T-helper 17 cell (primary cell): Measurements from ENCODE around the gene TRIM5. TPM values are rescaled to one million over a fixed set of nuclear protein-coding genes. Genes with fewer than 3 reads are reported as not detected.
"Not testable (repeated sequence)": the region's sequence is repeated elsewhere in the genome, so short reads cannot be mapped to it uniquely, and the experiment has no call there.

Experiments
- ATAC-seq: fragments of 150-1000 bp; cut with Tn5 transposase; 2 replicates; pipeline ENCODE4 v1.10.0; 2021; ENCODE audit warnings: mild to moderate bottlenecking, moderate library complexity
- DNase-seq, 3 donors: peaks; one replicate each; pipeline versions ENCODE4 v3.0.0 to v3.0.0-alpha.2; 2020 to 2021
- H3K9me3 ChIP-seq: one replicate; pipeline ENCODE4 v1.7.0; 2013; ENCODE audit warnings: low read length, mild to moderate bottlenecking; ENCODE audit not compliant: control insufficient read depth, poor library complexity, severe bottlenecking
- H3K27ac Mint-ChIP-seq: one replicate; pipeline ENCODE4 v1.8.0; 2022; ENCODE audit warnings: mild to moderate bottlenecking, moderate library complexity, mixed read lengths
- H3K27me3 Mint-ChIP-seq: one replicate; pipeline ENCODE4 v1.8.0; 2022; ENCODE audit warnings: mixed read lengths
- H3K36me3 Mint-ChIP-seq: one replicate; pipeline ENCODE4 v1.8.0; 2022; ENCODE audit warnings: low read depth, mixed read lengths
- H3K4me1 Mint-ChIP-seq: one replicate; pipeline ENCODE4 v1.8.0; 2022; ENCODE audit warnings: mild to moderate bottlenecking, mixed read lengths
- H3K4me3 Mint-ChIP-seq: one replicate; pipeline ENCODE4 v1.8.0; 2022; ENCODE audit warnings: mild to moderate bottlenecking, moderate library complexity, mixed read lengths
- total RNA-seq, 4 donors: library from RNA in 2 of 4; stranded (reverse) in 2 of 4; gene quantifications; one replicate each; pipeline ENCODE4 v1.2.3 and lab custom pipeline; 2022 to 2026

Gene TRIM5
- total RNA-seq, 2 donors from 2014 or later = 9.9 to 10.4 TPM

DNA sequence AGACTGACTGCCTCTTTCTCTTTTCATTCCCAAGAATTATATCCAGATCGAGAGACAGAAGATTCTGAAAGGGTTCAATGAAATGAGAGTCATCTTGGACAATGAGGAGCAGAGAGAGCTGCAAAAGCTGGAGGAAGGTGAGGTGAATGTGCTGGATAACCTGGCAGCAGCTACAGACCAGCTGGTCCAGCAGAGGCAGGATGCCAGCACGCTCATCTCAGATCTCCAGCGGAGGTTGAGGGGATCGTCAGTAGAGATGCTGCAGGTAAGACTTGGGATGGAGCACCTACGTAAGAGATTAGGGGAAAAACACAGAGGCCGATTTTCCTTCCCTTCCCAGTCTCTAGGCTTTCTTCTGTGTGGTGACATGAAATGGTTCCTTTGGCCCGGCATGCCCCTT is 13.4 kb upstream of the TRIM5 start:
- H3K4me3 Mint-ChIP-seq = no peak overlapping the region
- peaks cover 10% of the 10 kb centered on the region for H3K36me3 Mint-ChIP-seq
- no peaks in the 10 kb centered on the region for H3K9me3 ChIP-seq
- H3K4me1 Mint-ChIP-seq = peaks cover 44% of the 10 kb centered on the region
- peak overlapping the region; percentile 98 for H3K27ac Mint-ChIP-seq
- no peaks in the 10 kb centered on the region for H3K27me3 Mint-ChIP-seq
- ATAC-seq = no peak
- DNase-seq = no peak

DNA sequence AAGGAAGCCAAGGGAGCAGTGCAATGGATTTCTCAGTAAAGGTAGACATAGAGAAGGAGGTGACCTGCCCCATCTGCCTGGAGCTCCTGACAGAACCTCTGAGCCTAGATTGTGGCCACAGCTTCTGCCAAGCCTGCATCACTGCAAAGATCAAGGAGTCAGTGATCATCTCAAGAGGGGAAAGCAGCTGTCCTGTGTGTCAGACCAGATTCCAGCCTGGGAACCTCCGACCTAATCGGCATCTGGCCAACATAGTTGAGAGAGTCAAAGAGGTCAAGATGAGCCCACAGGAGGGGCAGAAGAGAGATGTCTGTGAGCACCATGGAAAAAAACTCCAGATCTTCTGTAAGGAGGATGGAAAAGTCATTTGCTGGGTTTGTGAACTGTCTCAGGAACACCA is 11.3 kb upstream of the TRIM5 start:
- H3K9me3 ChIP-seq = no peaks in the 10 kb centered on the region
- Mint-ChIP-seq H3K4me1 (peaks cover 44% of the 10 kb centered on the region), H3K27ac (peak overlapping the region; percentile 98), H3K4me3 (peak overlapping the region; percentile 28), H3K27me3 (no peaks in the 10 kb centered on the region), H3K36me3 (peaks cover 14% of the 10 kb centered on the region)
- DNase-seq = no peak
- ATAC-seq = no peak

DNA sequence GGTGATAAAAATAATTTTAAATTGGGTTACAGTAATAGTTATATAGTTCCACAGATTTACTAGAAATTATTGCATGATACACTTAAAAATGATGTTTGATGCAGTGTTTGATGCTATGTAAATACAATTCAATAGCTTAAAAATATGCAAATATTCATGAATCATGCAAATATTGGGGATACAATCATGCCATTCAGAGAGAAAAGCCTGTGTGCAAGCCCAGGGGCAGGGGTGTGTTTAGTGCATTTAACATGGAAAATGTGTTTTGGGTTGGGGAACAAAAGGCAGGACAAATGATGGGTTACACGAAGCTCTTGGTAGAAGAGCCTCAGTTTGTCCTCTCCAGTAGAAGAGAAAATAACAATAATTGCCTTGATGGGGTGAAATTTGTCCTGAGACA is 10.7 kb upstream of the TRIM5 start:
- ATAC-seq (no peak), DNase-seq (no peak)
- H3K36me3 Mint-ChIP-seq = peaks cover 14% of the 10 kb centered on the region
- H3K4me3 Mint-ChIP-seq = no peak overlapping the region
- H3K9me3 ChIP-seq = no peaks in the 10 kb centered on the region
- peak overlapping the region; percentile 98 for H3K27ac Mint-ChIP-seq
- H3K4me1 Mint-ChIP-seq = peaks cover 48% of the 10 kb centered on the region
- H3K27me3 Mint-ChIP-seq = no peaks in the 10 kb centered on the region

DNA sequence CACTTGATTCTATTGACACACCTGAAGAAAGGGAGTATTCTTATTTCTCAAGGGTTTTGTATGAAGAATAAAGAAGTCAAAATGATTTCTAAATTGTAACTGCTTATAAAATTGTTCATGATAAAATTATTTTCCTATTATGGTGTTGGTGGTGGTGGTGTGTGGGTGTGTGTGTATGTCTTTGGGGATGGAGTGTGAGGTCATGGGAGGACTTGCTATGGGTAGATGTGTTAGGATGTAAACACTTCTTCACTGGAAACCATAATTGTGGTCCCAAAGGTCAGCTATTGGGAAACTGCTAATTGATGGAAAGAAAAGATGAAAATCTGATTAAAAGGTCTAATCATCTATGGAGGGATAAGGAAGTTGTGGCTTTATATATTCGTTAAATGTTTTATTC is 9.8 kb upstream of the TRIM5 start:
- no peaks in the 10 kb centered on the region for H3K27me3 Mint-ChIP-seq

DNA sequence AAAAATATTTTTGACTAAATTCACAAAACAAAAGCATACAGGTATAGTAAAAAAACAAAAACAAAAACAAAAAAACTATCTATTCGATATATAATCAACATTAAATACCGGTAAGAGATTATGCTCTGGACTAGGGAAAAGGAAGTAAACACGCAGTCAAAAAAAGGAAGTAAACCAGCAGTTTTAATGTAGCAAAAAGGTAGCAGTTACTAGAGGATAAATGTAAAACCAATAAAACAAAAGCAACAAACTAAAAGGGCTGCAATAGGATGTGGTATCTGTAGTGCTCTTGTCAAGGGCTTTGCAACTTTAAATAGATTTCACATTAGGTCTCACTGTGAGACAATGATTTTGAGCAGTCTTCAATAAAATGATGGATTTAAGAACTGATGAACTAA is 7.1 kb upstream of the TRIM5 start:
- Mint-ChIP-seq H3K36me3 (peaks cover 13% of the 10 kb centered on the region), H3K27me3 (no peaks in the 10 kb centered on the region), H3K27ac (peak overlapping the region; percentile 98), H3K4me3 (peak overlapping the region; percentile 99), H3K4me1 (peaks cover 61% of the 10 kb centered on the region)
- no peak for DNase-seq
- H3K9me3 ChIP-seq = no peaks in the 10 kb centered on the region
- ATAC-seq = peak; percentile 17

More for the DNA sequence above, 9.8 kb upstream of the TRIM5 start:
- Mint-ChIP-seq H3K27ac (peak overlapping the region; percentile 98), H3K4me1 (peaks cover 53% of the 10 kb centered on the region), H3K4me3 (peak overlapping the region; percentile 76), H3K36me3 (peaks cover 16% of the 10 kb centered on the region)
- H3K9me3 ChIP-seq = no peaks in the 10 kb centered on the region
- no peak for ATAC-seq
- DNase-seq = no peak

DNA sequence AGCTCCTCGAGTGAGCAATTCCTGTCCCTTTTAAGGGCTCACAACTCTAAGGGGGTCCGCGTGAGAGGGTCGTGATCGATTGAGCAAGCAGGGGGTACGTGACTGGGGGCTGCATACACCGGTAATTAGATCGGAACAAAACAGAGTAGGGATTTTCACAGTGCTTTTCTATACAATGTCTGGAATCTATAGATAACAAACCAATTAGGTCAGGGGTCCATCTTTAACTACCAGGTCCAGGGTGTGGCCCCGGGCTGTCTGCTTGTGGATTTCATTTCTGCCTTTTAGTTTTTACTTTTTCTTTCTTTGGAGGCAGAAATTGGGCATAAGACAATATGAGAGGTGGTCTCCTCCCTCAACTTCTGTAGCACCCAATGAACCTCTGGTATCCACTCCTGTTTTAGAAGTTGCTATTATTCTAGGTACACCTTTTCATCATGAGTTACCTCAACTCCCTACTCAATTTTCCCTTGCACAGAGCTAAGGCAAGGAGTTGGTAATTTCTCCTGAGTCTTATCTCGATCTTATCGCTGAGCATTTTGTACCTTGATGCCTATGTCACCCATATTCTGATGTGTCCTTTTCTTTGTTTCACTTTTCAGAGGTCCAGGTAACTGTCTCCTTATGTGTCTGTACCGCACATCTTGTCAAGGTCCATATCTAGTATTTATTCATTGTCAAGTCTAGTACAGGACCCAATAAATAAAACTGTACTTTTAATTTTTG is 6.5 kb upstream of the TRIM5 start:
- H3K4me3 Mint-ChIP-seq = peak overlapping the region; percentile 99
- H3K9me3 ChIP-seq, DNase-seq, H3K27me3 Mint-ChIP-seq: not testable (repeated sequence)
- peaks cover 59% of the 10 kb centered on the region for H3K4me1 Mint-ChIP-seq
- peak overlapping the region; percentile 98 for H3K27ac Mint-ChIP-seq
- H3K36me3 Mint-ChIP-seq = peaks cover 13% of the 10 kb centered on the region
- ATAC-seq = peak; percentile 26

DNA sequence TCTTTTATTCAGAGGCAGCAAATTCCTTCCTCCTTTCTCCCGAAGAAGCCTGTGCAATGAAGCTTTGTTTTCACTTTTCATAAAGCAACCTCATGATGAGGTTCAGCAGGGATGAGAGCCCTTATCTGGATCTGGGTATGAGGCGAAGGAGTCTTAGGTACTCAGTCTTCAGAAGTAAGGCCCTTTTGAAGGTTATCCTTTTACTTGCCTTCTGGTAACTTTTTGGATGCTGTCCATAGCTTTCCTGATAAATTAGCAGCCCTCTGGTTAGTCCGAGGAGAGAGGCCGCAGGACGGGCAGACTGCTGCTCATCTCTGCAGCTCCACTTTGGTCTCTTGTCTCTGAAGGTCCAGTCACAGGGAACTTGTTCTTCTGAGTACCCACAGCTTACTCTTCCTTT is 5.9 kb upstream of the TRIM5 start:
- H3K4me1 Mint-ChIP-seq = peaks cover 55% of the 10 kb centered on the region

DNA sequence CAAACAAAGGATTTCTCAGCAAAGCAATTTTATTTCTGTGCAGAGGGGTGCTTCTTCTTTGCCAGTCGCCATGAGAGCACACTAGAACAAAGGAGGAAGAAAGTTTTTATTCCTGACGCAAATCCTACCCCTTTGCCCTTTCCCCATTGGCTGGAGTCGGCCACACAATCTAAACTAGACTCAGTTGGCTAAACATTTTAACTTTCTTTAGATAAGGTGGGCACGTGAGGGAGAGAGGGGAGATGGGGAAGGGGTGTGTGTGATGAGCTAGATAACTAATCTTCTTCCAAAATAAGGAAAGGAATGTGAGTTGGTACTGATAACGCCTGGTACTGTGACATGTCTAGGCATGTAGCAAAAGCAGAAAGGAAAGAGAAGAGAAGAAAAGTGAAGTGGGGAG is 5.3 kb upstream of the TRIM5 start:
- H3K9me3 ChIP-seq = no peaks in the 10 kb centered on the region
- Mint-ChIP-seq H3K4me3 (peak overlapping the region; percentile 99), H3K27ac (peak overlapping the region; percentile 98), H3K4me1 (peaks cover 53% of the 10 kb centered on the region), H3K36me3 (peaks cover 10% of the 10 kb centered on the region), H3K27me3 (no peaks in the 10 kb centered on the region)
- DNase-seq (no peak), ATAC-seq (no peak)

More for the DNA sequence above, 5.9 kb upstream of the TRIM5 start:
- ATAC-seq = no peak
- Mint-ChIP-seq H3K36me3 (peaks cover 11% of the 10 kb centered on the region), H3K4me3 (peak overlapping the region; percentile 99), H3K27me3 (no peaks in the 10 kb centered on the region), H3K27ac (peak overlapping the region; percentile 98)
- H3K9me3 ChIP-seq = no peaks in the 10 kb centered on the region
- DNase-seq = no peak

DNA sequence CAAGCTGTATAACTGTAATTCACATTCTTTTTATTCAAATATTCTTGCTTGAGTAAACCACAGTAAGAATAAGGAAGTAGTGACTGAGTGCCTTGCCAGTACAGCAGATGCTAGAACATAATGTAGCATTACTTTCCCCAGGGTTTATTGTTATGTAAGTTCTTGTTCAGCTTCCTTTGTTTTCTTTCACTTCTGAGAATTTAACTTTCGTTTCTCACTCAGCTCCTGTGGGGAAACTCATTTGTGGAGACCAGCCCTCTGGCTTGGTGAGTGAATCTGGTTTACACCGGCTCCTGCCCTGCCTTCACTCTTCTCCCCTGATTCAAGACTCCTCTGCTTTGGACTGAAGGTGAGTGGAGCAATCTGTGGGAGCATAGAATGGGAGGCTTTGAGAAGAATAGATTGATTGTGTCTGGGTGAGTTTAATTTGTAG is 4.7 kb upstream of the TRIM5 start, which contains the start of gene TRIM22:
Gene TRIM22, plus strand, starts transcription at position 240 of the 433 bp plus-strand sequence. CDS start 6,443 bp downstream, outside the sequence.
- H3K27ac Mint-ChIP-seq = peak within 1 kb of the TSS; percentile 98
- DNase-seq (peak in 1 of 3 donors; percentile 23), ATAC-seq (peak; percentile 63)
- no peaks in the 10 kb centered on the region for H3K9me3 ChIP-seq
- no peaks in the 10 kb centered on the region for H3K27me3 Mint-ChIP-seq
- H3K4me3 Mint-ChIP-seq = peak within 1 kb of the TSS; percentile 99
- peaks cover 6% of the 10 kb centered on the region for H3K36me3 Mint-ChIP-seq
- H3K4me1 Mint-ChIP-seq = peaks cover 52% of the 10 kb centered on the region

DNA sequence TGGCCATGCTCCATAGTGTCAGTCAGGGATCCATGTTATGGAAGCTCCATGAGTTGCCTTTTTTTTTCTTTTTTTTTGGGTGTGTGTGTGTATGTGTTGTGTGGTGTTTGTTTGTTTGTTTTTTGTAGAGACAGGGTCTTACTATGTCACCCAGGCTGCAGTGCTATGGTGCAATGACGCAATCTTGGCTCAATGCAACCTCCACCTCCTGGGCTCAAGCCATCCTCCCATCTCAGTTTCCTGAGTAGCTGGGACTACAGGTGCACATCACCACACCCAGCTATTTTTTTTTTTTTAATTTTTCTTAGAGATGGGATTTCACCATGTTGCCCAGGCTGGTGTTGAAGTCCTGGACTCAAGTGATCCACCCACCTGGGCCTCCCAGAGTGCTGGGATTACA is 3.6 kb upstream of the TRIM5 start:
- DNase-seq (no peak), ATAC-seq (no peak)
- no peaks in the 10 kb centered on the region for H3K9me3 ChIP-seq
- peak overlapping the region; percentile 98 for H3K27ac Mint-ChIP-seq
- no peak overlapping the region for H3K4me3 Mint-ChIP-seq
- H3K4me1 Mint-ChIP-seq = peaks cover 53% of the 10 kb centered on the region
- no peaks in the 10 kb centered on the region for H3K27me3 Mint-ChIP-seq
- peaks cover 6% of the 10 kb centered on the region for H3K36me3 Mint-ChIP-seq

DNA sequence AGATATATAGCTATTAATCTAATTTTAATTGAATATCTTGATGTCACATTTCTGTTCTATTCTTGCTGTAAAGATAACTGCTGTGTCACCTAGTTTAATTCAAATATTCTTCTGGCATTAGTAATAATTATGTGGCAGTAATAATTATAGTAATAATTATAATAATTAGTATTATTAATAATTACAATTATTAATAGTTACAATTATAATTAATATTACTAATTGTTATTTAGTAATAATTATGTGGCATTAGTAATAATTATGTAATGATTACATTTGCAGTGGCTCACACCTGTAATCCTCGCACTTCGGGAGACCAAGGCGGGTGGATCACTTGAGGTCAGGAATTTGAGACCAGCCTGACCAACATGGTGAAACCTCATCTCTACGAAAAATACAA is 1.6 kb upstream of the TRIM5 start:
- no peak for ATAC-seq
- peak overlapping the region; percentile 47 for H3K27ac Mint-ChIP-seq
- H3K27me3 Mint-ChIP-seq = no peaks in the 10 kb centered on the region
- H3K4me1 Mint-ChIP-seq = peaks cover 50% of the 10 kb centered on the region
- DNase-seq = no peak
- peak overlapping the region; percentile 55 for H3K4me3 Mint-ChIP-seq
- no peaks in the 10 kb centered on the region for H3K9me3 ChIP-seq
- H3K36me3 Mint-ChIP-seq = peaks cover 2% of the 10 kb centered on the region

DNA sequence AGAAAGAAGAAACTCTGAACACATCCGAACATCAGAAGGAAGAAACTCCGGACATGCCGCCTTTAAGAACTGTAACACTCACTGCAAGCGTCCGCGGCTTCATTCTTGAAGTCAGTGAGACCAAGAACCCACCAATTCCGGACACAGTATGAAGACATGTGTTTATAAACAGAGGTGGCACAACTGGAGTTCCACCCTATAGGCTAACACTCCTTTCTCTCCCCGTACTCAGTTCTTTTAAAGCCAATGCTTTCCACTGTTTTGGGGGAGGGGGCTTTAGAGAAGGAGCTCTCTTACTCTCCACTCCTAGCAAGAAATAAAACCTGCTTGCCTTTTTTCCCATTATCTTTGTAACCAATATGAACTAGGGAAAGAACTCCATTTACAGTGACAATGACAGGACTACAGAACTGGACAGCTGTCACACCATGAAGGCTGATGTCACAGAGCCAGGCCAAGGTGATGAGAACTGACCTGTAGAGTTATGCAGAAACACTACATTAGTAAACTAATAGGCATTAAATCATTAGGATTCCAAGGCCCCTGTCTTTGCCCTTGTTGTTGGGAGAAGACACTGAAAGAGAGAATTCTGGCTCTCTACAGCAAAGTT is 733 bp downstream of the TRIM5 start:
- peaks cover 39% of the 10 kb centered on the region for H3K4me1 Mint-ChIP-seq
- peaks cover 6% of the 10 kb centered on the region for H3K36me3 Mint-ChIP-seq
- no peaks in the 10 kb centered on the region for H3K9me3 ChIP-seq
- H3K27me3 Mint-ChIP-seq = no peaks in the 10 kb centered on the region
- DNase-seq (no peak), ATAC-seq (peak; percentile 7)
- H3K27ac Mint-ChIP-seq = peak overlapping the region; percentile 97
- H3K4me3 Mint-ChIP-seq = peak overlapping the region; percentile 97

DNA sequence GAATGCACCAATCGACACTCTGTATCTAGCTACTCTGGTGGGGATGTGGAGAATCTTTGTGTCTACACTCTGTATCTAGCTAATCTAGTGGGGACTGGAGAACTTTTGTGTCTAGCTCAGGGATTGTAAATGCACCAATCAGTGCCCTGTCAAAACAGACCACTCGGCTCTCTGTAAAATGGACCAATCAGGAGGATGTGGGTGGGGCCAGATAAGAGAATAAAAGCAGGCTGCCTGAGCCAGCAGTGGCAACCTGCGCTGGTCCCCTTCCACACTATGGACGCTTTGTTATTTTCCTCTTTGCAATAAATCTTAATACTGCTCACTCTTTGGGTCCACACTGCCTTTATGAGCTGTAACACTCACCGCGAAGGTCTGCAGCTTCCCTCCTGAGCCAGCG is 1.3 kb downstream of the TRIM5 start:
- peak overlapping the region; percentile 97 for H3K4me3 Mint-ChIP-seq
- not testable (repeated sequence) for H3K9me3 ChIP-seq, DNase-seq, H3K27me3 Mint-ChIP-seq, ATAC-seq, H3K36me3 Mint-ChIP-seq
- H3K4me1 Mint-ChIP-seq = peaks cover 41% of the 10 kb centered on the region
- peak overlapping the region; percentile 97 for H3K27ac Mint-ChIP-seq
